ENCODE results near the gene STIMATE. TPM values are rescaled to one million over a fixed set of nuclear protein-coding genes. Genes with fewer than 3 reads are reported as not detected.

The STIMATE gene
- total RNA-seq, 2 experiments from 2014 or later = 43.3 to 47.8 TPM

DNA sequence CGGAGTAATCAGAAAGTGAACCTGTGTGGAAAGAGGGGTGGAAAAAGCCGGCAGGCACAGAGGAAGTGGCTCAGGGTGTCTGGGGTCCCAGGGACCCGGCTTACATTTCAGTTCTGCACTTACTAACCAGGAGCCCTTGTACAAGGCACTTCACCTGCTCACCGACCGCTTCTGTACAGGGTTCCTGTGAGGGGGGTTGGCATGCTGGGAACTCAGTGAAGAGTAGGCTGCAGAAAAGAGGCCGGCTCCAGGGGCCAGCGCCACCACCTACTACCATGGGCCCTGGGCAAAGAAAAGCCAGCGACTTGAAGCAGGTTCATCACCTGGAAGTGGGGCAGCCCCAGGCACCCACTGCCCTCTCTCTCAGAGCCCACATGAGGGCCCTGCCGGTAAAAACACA is 6.2 kb downstream of the STIMATE start:
- H3K27me3 Mint-ChIP-seq = no peaks in the 10 kb centered on the region
- peak overlapping the region; percentile 41 for H3K4me3 Mint-ChIP-seq
- DNase-seq (peak; percentile 69), ATAC-seq (peak; percentile 50)
- peak overlapping the region; percentile 94 for H3K27ac Mint-ChIP-seq
- CTCF ChIA-PET = interaction anchor here (0.9 to 2.3 kb wide), 2 partner anchors 11 to 183 kb away, joined by 3 to 10 read pairs; no protein-coding TSS in a partner anchor
- H3K4me1 Mint-ChIP-seq = peaks cover 60% of the 10 kb centered on the region
- peaks cover 26% of the 10 kb centered on the region for H3K36me3 Mint-ChIP-seq
- no peaks in the 10 kb centered on the region for H3K9me3 Mint-ChIP-seq (ENCODE audit: low read depth)

DNA sequence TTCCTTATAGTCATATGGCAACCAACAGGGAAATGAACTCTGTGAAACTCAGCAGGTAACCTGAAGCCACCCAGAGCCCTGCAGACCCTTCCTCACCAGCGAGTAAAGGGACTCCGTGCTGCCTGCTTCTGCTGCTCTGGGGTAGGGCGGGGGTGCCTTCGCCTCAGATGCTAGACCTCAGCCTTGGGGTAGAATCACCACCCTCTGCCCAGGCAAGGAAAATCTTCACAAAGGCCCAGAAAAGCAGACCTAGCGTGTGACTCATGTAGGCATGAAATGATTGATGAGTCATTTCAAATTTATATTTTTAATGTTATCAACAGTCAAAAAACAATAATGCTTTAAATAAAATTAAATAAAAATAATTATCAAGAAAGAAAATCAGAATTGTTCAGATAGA is 6.6 kb downstream of the STIMATE start:
- peak; percentile 61 for DNase-seq
- no peaks in the 10 kb centered on the region for H3K9me3 Mint-ChIP-seq (ENCODE audit: low read depth)
- CTCF ChIA-PET = no interaction called here
- no peaks in the 10 kb centered on the region for H3K27me3 Mint-ChIP-seq
- peak overlapping the region; percentile 94 for H3K27ac Mint-ChIP-seq
- peaks cover 30% of the 10 kb centered on the region for H3K36me3 Mint-ChIP-seq
- no peak overlapping the region for H3K4me3 Mint-ChIP-seq
- H3K4me1 Mint-ChIP-seq = peaks cover 56% of the 10 kb centered on the region
- ATAC-seq = peak; percentile 16

DNA sequence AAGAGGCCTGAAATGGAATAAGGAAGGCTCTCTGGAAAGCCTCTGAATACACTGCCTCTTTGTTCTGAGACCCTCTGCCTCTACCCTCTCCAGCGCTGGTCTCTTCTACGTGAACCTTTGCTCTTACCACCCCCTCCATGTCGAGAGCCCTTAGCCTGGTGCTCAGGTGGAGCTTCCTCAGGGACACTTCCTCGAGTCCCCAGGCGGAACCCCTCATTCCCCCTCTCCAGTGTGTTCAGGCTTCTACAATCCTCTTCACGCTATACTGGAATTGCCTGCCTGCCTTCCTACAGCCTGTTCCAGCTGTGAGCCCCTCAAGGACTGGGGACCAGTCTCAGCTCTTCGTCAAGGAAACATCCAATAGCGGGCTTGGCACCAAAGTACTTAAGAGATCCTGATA is 7.4 kb downstream of the STIMATE start:
- no peaks in the 10 kb centered on the region for H3K27me3 Mint-ChIP-seq

DNA sequence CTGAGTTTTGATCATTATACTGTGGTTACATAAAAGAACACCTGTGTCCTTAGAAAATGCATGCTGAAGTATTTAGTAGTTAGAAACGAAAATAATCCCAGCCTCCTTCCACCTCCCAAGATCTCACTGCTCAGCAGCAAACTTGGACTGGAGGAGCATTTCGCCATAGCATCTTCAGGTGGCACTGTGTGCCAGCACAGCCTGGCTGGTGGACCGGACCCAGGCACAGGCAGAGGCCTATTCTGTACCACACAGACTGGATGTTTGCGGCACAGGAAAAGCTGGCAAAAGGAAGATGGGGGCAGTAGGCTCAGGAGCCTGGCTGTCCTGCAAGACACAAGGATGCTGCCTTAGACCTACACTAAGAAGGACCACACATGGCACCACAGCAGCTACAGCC is 10.2 kb downstream of the STIMATE start:
- CTCF ChIA-PET = no interaction called here
- ATAC-seq (no peak), DNase-seq (no peak)
- H3K27me3 Mint-ChIP-seq = no peaks in the 10 kb centered on the region
- H3K27ac Mint-ChIP-seq = no peak overlapping the region
- H3K4me1 Mint-ChIP-seq = peaks cover 24% of the 10 kb centered on the region
- H3K36me3 Mint-ChIP-seq = peaks cover 31% of the 10 kb centered on the region
- no peak overlapping the region for H3K4me3 Mint-ChIP-seq
- H3K9me3 Mint-ChIP-seq (ENCODE audit: low read depth) = no peaks in the 10 kb centered on the region

More for the DNA sequence above, 7.4 kb downstream of the STIMATE start:
- CTCF ChIA-PET = no interaction called here
- Mint-ChIP-seq H3K4me3 (no peak overlapping the region), H3K4me1 (peaks cover 47% of the 10 kb centered on the region), H3K9me3 (ENCODE audit: low read depth) (no peaks in the 10 kb centered on the region), H3K27ac (no peak overlapping the region), H3K36me3 (peaks cover 35% of the 10 kb centered on the region)
- peak; percentile 33 for DNase-seq
- ATAC-seq = no peak

DNA sequence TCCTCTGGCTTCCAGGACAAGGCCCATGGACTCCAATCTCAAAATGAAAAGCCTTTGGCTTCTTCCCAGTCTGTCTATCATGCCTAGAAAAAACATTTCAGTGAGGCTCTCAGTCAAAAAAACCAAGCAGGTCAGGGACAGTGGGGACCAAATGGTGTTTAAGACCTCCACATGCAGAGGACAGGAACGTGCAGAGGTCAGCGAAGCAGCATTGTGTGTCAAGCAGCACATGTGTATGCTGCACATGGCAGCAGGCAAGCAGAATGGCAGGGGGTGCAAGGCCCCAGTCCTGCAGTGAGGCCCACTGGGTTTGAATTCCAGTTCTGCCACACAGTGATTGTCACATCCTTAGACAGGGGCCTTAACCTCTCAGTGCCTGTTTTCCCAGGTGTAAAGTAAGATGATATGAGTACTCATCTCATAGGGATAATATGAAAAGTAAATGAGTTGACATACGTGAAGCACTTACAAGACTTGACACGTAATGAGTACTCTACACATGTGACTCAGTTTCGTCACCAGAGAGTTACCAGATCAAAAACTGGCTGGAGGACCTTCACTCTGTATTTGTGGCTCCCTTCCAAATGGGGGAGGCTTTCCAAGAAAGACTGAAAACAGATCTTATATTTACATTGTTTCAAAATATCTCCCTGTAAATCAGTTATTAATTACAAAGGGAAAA is 11.2 kb downstream of the STIMATE start:
- CTCF ChIA-PET = no interaction called here
- H3K36me3 Mint-ChIP-seq = peaks cover 31% of the 10 kb centered on the region
- H3K9me3 Mint-ChIP-seq (ENCODE audit: low read depth) = no peaks in the 10 kb centered on the region
- H3K4me1 Mint-ChIP-seq = peaks cover 17% of the 10 kb centered on the region
- no peaks in the 10 kb centered on the region for H3K27me3 Mint-ChIP-seq
- DNase-seq (no peak), ATAC-seq (no peak)
- H3K4me3 Mint-ChIP-seq = no peak overlapping the region
- H3K27ac Mint-ChIP-seq = no peak overlapping the region

DNA sequence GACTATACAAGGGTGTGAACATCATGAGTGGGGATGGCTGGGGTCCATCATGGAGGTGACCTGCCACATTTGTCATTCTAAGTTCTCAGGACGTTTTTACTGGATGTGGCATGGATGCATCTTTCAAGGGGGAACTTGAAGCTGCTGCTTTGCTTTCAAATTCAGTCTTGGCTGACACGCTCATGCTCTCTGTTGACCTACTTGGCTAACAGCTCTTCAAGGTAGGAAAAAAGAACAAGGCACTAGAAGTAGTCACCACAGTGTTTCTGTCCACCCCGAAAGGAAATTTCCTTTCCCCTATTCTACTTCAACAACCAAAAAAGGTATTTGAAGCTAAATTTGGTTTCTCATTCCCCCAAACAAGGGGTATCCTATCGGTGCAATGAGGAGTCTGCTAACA is 15.0 kb downstream of the STIMATE start:
- no peak overlapping the region for H3K27ac Mint-ChIP-seq
- H3K4me1 Mint-ChIP-seq = peaks cover 8% of the 10 kb centered on the region
- DNase-seq = no peak
- peaks cover 34% of the 10 kb centered on the region for H3K36me3 Mint-ChIP-seq
- H3K9me3 Mint-ChIP-seq (ENCODE audit: low read depth) = no peaks in the 10 kb centered on the region
- CTCF ChIA-PET = interaction anchor here (1.2 to 1.8 kb wide), 3 partner anchors 10 to 252 kb away, joined by 3 to 4 read pairs (median 3); partner anchors contain the start of gene STIMATE
- no peaks in the 10 kb centered on the region for H3K27me3 Mint-ChIP-seq
- no peak for ATAC-seq
- H3K4me3 Mint-ChIP-seq = no peak overlapping the region

DNA sequence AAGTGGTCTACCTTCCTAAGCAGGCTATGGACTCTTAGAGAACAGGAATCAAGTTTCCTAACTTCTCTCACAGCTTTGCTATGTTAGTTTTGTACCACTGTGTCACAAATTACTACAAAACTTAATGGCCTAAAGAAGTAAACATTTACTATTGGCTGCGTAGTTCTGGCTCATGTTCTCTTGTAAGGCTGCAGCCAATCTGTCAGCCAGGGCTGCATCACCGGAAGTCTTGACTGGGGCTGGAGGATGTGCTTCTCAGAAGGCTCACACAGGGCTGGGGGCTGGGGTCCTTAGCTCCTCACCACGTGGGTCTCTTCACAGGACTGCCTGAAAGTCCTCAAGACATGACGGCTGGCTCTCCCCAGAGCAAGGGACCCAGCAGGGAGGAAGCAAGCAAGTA is 15.5 kb downstream of the STIMATE start:
- DNase-seq = no peak
- no peak for ATAC-seq
- Mint-ChIP-seq H3K4me1 (peaks cover 8% of the 10 kb centered on the region), H3K27ac (no peak overlapping the region), H3K36me3 (peaks cover 36% of the 10 kb centered on the region), H3K9me3 (ENCODE audit: low read depth) (no peaks in the 10 kb centered on the region), H3K27me3 (no peaks in the 10 kb centered on the region), H3K4me3 (no peak overlapping the region)
- CTCF ChIA-PET = interaction anchor here (0.8 to 1.8 kb wide), 2 partner anchors 16 to 253 kb away, joined by 3 read pairs; partner anchors contain the start of gene STIMATE

DNA sequence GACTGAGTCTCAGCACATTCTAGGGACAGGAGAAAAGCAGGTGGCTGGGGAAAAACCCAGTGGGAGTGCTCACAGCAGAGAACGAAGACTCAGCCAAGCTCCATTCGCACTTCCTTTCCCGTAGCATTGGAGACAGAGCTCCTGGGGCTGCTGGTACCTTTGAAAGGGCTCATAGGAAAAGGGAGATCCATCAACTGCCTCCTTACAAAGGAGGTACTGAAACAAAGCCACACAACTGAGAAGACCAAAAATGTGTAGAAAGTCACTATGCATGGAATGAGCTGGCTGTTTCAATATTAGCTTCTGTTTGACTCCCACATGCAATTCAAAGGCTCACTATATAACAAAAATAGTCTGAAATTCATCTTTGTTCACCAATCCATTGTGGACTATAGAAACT is 16.9 kb downstream of the STIMATE start:
- CTCF ChIA-PET = interaction anchor here (2.4 kb wide), 1 partner anchor 12 kb away, joined by 10 read pairs; no protein-coding TSS in a partner anchor
- Mint-ChIP-seq H3K36me3 (peaks cover 22% of the 10 kb centered on the region), H3K4me3 (no peak overlapping the region), H3K27me3 (no peaks in the 10 kb centered on the region), H3K4me1 (peaks cover 18% of the 10 kb centered on the region), H3K27ac (no peak overlapping the region), H3K9me3 (ENCODE audit: low read depth) (no peaks in the 10 kb centered on the region)
- ATAC-seq = no peak
- no peak for DNase-seq

DNA sequence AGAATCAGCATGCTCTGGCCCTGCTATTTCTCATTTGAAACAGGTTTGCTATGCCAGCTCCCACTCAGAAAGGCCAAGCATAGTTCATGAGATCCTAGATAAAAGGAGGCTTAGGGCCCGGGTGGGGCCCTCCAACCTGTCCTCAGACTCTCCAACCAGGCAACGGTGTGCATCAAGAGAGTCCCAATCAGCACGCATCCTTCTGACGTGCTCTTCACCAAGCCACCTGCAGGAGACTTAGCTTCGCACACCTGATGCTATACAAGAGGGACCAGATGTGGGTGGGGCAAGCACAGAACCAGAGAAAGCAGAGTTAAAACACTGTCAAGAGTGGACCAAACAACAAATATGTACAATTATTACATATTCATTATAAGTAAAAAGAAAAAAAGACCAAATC is 17.3 kb downstream of the STIMATE start:
- Mint-ChIP-seq H3K27me3 (no peaks in the 10 kb centered on the region), H3K4me1 (peaks cover 22% of the 10 kb centered on the region), H3K9me3 (ENCODE audit: low read depth) (no peaks in the 10 kb centered on the region), H3K36me3 (peaks cover 18% of the 10 kb centered on the region), H3K4me3 (no peak overlapping the region), H3K27ac (no peak overlapping the region)
- DNase-seq (no peak), ATAC-seq (no peak)
- CTCF ChIA-PET = interaction anchor here (2.4 kb wide), 1 partner anchor 12 kb away, joined by 10 read pairs; no protein-coding TSS in a partner anchor

DNA sequence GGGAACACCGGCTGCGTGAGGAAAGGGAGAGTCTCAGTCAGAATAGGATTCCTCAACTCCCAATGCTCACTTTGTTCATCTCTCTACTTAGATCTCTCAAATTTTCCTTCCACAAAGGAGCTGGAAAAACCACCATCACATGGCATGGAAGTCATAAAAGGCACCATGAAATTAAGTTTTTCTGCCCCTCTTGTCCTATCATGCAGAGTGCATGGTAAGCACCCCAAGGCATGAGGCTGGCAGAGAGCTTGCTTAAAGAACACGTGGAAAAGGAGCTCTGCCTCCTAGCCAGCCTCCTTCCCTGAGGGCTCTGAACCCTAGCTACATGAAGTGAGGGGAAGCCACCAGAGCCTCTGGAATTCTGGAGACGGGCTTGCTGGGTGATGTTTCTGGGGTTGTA is 17.8 kb downstream of the STIMATE start:
- no peak overlapping the region for H3K4me3 Mint-ChIP-seq
- no peaks in the 10 kb centered on the region for H3K27me3 Mint-ChIP-seq
- no peak for ATAC-seq
- H3K9me3 Mint-ChIP-seq (ENCODE audit: low read depth) = no peaks in the 10 kb centered on the region
- peaks cover 13% of the 10 kb centered on the region for H3K36me3 Mint-ChIP-seq
- H3K4me1 Mint-ChIP-seq = peaks cover 26% of the 10 kb centered on the region
- CTCF ChIA-PET = interaction anchor here (1.1 to 2.4 kb wide), 2 partner anchors 13 to 22 kb away, joined by 3 to 10 read pairs; no protein-coding TSS in a partner anchor
- no peak overlapping the region for H3K27ac Mint-ChIP-seq
- no peak for DNase-seq

DNA sequence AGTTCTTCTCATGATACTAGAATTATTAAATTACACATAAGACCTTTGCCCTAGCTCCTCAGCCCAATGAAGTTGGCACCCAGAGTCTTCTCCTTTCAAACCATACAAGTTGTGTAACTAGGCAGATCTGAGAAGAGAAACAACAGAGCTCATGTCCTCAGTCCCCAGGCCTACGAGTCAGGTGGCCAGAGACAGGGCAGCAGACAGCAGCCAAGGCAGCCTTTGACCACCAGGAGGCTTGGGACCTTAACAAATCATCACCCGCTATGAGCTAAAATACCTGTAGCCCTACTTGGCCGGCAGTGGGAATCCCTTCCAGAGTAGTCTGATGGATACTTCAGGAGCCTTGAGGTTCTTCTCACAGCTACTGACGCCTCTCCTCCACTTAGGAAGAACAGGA is 18.3 kb downstream of the STIMATE start:
- CTCF ChIA-PET = interaction anchor here (1.1 to 2.4 kb wide), 2 partner anchors 13 to 22 kb away, joined by 3 to 10 read pairs; no protein-coding TSS in a partner anchor
- ATAC-seq (no peak), DNase-seq (no peak)
- Mint-ChIP-seq H3K27me3 (no peaks in the 10 kb centered on the region), H3K36me3 (peaks cover 10% of the 10 kb centered on the region), H3K27ac (no peak overlapping the region), H3K9me3 (ENCODE audit: low read depth) (no peaks in the 10 kb centered on the region), H3K4me1 (peaks cover 30% of the 10 kb centered on the region), H3K4me3 (no peak overlapping the region)

DNA sequence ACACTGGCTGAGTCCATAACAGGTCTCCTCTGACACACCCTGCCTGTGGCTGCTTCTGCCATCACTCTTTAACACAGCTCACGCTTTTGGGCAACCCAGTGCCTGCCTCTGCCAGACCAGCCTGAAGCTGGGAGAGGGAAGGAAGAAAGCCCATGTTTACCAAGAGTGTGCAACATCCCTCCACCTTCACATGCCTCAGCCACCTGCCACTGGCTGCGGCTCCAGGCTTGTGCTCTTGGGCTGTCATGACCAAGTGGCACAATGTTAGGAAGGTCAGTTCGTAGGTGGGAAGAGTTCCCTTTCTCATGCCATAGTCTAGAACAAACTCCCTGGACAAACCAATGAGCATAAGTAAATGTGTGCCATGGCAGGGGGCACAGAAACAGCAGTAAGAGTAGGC is 20.3 kb downstream of the STIMATE start:
- Mint-ChIP-seq H3K27ac (no peak overlapping the region), H3K4me3 (no peak overlapping the region), H3K27me3 (no peaks in the 10 kb centered on the region), H3K4me1 (peaks cover 32% of the 10 kb centered on the region), H3K9me3 (ENCODE audit: low read depth) (no peaks in the 10 kb centered on the region), H3K36me3 (peaks cover 8% of the 10 kb centered on the region)
- no peak for DNase-seq
- CTCF ChIA-PET = no interaction called here
- ATAC-seq = no peak

DNA sequence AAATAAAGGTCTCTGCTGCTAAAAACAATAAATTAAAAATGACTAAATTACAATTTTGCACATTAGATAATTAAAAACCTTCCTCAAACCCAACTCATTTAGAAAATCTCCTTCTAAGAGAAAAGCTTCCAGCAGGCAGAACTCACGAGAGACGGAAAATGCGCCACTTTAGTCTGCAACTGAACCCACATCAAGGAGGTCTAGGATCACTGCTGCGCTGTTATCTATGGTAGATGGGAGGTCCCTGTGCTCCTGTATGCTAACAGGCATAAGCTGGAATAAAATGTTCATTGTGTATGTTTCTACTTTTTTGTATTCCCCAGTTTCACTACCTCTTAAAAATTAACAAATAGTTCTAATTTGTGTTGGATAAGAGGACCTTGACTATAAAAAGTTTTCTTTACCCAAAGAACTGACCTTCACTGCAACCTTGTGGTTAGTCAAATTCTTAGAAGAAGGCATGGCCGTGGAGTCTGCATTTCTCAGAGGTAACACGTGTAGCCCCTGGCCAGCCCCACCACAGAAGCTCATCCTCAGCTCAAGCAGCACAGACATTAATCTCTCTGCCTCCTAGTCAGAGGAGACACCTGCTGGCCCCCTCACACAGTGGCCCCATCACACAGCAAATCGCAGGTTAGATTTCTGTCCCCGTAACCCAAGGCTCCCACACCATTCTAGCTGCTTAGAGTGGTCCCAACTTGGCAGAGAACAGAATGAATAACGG is 22.3 kb downstream of the STIMATE start:
- Mint-ChIP-seq H3K36me3 (peaks cover 10% of the 10 kb centered on the region), H3K9me3 (ENCODE audit: low read depth) (no peaks in the 10 kb centered on the region), H3K4me3 (no peak overlapping the region), H3K27me3 (no peaks in the 10 kb centered on the region), H3K27ac (no peak overlapping the region), H3K4me1 (peaks cover 34% of the 10 kb centered on the region)
- peak; percentile 38 for ATAC-seq
- DNase-seq = no peak
- CTCF ChIA-PET = interaction anchor here (1.1 kb wide), 1 partner anchor 9 kb away, joined by 3 read pairs; no protein-coding TSS in a partner anchor

Measured in activated CD8-positive, alpha-beta memory T cell treated with anti-CD3 and anti-CD28 coated beads, Interleukin-2, amount 10 ng/mL, durations not matched to agents 7 days and 5 days (primary cell).